ENCODE data around the gene MTHFD1L. TPM values are rescaled to one million over a fixed set of nuclear protein-coding genes. Genes with fewer than 3 reads are reported as not detected.

The MTHFD1L gene
- total RNA-seq, 4 donors from 2014 or later, result 0.35 to 1.6 (median 0.59) TPM; not detected in 1

DNA sequence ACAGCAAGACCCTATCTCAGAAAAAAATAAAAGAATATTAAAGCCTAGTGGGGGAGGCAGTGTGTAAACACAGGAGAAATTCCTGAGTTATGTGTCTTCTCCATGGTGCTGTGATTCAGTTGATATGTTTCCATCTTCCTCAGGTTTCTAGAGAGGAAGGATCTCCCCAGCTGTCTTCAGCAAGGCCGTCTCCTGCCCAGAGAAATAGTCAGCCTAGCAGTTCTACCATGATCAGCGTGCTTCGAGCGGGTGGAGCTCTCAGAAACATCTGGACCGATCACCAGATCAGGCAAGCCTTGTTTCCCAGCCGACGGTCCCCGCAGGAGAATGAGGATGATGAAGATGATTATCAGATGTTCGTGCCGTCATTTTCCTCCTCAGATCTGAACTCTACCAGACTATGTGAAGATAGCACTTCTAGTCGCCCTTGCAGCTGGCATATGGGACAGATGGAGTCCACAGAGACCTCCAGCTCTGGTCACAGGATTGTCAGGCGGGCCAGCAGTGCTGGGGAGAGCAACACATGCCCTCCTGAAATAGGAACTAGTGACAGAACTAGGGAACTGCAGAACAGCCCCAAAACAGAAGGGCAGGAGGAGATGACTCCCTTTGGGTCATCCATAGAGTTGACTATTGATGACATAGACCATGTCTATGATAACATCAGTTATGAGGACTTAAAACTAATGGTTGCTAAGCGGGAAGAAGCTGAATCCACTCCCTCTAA is 34.9 kb upstream of the MTHFD1L start:
- no peak overlapping the region for H3K27ac ChIP-seq
- no peak for TF ChIP-seq POLR2A (IDR thresholded peaks at IDR 0.05)
- TF ChIP-seq, protein P1, sequence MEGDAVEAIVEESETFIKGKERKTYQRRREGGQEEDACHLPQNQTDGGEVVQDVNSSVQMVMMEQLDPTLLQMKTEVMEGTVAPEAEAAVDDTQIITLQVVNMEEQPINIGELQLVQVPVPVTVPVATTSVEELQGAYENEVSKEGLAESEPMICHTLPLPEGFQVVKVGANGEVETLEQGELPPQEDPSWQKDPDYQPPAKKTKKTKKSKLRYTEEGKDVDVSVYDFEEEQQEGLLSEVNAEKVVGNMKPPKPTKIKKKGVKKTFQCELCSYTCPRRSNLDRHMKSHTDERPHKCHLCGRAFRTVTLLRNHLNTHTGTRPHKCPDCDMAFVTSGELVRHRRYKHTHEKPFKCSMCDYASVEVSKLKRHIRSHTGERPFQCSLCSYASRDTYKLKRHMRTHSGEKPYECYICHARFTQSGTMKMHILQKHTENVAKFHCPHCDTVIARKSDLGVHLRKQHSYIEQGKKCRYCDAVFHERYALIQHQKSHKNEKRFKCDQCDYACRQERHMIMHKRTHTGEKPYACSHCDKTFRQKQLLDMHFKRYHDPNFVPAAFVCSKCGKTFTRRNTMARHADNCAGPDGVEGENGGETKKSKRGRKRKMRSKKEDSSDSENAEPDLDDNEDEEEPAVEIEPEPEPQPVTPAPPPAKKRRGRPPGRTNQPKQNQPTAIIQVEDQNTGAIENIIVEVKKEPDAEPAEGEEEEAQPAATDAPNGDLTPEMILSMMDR (IDR thresholded peaks at IDR 0.05 in 4 of 5, conservative IDR thresholded peaks at IDR 0.05 in 1 of 5), result no peak
- DNase-seq (no peak), ATAC-seq (no peak)
- H3K27me3 ChIP-seq, result no peaks in the 10 kb centered on the region
- H3K36me3 ChIP-seq, result no peaks in the 10 kb centered on the region
- in situ Hi-C loops (cut with MboI; ENCODE audit: low sequenced_read_pairs in 4 of 4) (no loop called here), intact Hi-C loops (cut with DNase I; ENCODE audit: low total_unique reads) (no loop called here)
- H3K9me3 ChIP-seq, result no peaks in the 10 kb centered on the region
- no peaks in the 10 kb centered on the region for H3K4me1 ChIP-seq
- no peak overlapping the region for H3K4me3 ChIP-seq

DNA sequence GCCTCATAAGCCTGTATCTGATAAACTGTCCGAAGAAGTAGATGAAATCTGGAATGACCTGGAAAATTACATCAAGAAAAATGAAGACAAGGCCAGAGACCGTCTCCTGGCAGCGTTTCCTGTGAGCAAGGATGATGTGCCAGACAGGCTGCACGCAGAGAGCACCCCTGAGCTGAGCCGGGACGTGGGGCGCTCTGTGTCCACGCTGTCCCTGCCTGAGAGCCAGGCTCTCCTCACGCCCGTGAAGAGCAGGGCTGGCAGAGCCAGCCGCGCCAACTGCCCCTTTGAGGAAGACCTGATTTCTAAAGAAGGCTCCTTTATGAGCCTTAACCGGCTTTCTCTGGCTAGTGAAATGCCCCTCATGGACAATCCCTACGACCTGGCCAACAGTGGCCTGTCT is 33.9 kb upstream of the MTHFD1L start:
- intact Hi-C loops (cut with DNase I; ENCODE audit: low total_unique reads), result no loop called here
- in situ Hi-C loops (cut with MboI; ENCODE audit: low sequenced_read_pairs in 4 of 4), result no loop called here

DNA sequence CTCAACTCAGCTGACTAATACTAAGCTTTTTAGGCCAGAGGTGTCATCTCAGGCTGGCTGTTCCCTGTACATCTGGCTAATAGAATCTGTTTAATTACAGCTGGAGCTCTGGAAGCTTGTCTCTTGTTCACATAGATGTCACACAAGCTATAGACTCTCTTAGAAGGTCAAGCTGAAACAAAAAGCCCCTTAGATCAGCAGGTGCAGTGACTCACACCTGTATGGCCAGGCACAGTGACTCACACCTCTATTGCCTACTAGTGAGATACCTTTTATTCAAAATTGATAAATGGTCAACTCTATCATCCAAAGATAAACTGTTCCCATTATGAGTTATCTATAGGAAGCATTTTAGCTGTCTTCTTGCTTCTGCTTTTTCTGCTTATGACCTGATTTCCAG is 29.9 kb upstream of the MTHFD1L start:
- no peak overlapping the region for H3K4me3 ChIP-seq
- no peak for TF ChIP-seq POLR2A (IDR thresholded peaks at IDR 0.05)
- TF ChIP-seq, protein P1 (IDR thresholded peaks at IDR 0.05 in 4 of 5, conservative IDR thresholded peaks at IDR 0.05 in 1 of 5), result no peak
- in situ Hi-C loops (cut with MboI; ENCODE audit: low sequenced_read_pairs in 4 of 4), result no loop called here
- H3K9me3 ChIP-seq, result no peaks in the 10 kb centered on the region
- no peak for ATAC-seq
- H3K36me3 ChIP-seq, result no peaks in the 10 kb centered on the region
- intact Hi-C loops (cut with DNase I; ENCODE audit: low total_unique reads), result no loop called here
- H3K27ac ChIP-seq, result no peak overlapping the region
- H3K27me3 ChIP-seq, result no peaks in the 10 kb centered on the region
- H3K4me1 ChIP-seq, result no peaks in the 10 kb centered on the region
- no peak for DNase-seq

More for the DNA sequence above, 33.9 kb upstream of the MTHFD1L start:
- DNase-seq (no peak), ATAC-seq (no peak)
- no peaks in the 10 kb centered on the region for H3K27me3 ChIP-seq
- H3K27ac ChIP-seq, result no peak overlapping the region
- H3K4me1 ChIP-seq, result no peaks in the 10 kb centered on the region
- no peak for TF ChIP-seq POLR2A (IDR thresholded peaks at IDR 0.05)
- TF ChIP-seq, protein P1 (IDR thresholded peaks at IDR 0.05 in 4 of 5, conservative IDR thresholded peaks at IDR 0.05 in 1 of 5), result no peak
- H3K36me3 ChIP-seq, result no peaks in the 10 kb centered on the region
- H3K9me3 ChIP-seq, result no peaks in the 10 kb centered on the region
- no peak overlapping the region for H3K4me3 ChIP-seq

DNA sequence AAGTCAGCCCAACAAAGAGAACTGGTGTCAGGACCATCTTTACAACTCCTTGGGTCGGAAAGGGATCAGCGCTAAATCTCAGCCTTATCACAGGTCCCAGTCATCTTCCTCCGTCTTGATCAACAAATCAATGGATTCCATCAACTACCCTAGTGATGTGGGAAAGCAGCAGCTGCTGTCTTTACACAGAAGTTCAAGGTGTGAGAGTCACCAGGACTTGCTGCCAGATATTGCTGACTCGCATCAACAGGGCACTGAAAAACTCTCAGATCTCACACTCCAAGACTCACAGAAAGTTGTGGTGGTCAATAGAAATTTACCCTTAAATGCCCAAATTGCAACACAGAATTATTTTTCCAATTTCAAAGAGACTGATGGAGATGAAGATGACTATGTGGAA is 25.3 kb upstream of the MTHFD1L start:
- no peaks in the 10 kb centered on the region for H3K36me3 ChIP-seq
- H3K27me3 ChIP-seq, result no peaks in the 10 kb centered on the region
- no peaks in the 10 kb centered on the region for H3K4me1 ChIP-seq
- no peak overlapping the region for H3K27ac ChIP-seq
- no peak overlapping the region for H3K4me3 ChIP-seq
- no peak for TF ChIP-seq POLR2A (IDR thresholded peaks at IDR 0.05)
- TF ChIP-seq, protein P1 (IDR thresholded peaks at IDR 0.05 in 4 of 5, conservative IDR thresholded peaks at IDR 0.05 in 1 of 5), result no peak
- in situ Hi-C loops (cut with MboI; ENCODE audit: low sequenced_read_pairs in 4 of 4) (no loop called here), intact Hi-C loops (cut with DNase I; ENCODE audit: low total_unique reads) (no loop called here)
- DNase-seq (no peak), ATAC-seq (no peak)
- no peaks in the 10 kb centered on the region for H3K9me3 ChIP-seq

DNA sequence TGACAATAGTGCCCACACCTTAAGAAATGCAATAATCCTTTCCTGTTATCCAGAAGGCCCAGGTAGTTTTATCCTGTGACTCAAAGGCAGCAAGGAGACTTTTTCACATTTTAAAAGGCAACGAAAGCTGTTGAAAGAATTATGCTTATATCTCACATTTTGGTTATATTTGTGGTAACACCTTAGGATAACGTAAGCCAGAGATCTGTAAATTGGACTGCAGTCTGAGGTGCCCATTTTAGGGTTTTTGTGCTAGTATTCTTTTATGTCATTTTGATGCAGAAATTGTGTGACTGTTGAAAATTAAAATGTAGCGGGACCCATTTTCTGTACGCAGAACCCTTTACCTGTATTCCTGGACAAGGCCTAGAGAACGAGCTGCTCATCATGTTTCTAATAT is 24.3 kb upstream of the MTHFD1L start:
- Histone ChIP-seq H3K27ac (no peak overlapping the region), H3K9me3 (no peaks in the 10 kb centered on the region), H3K36me3 (no peaks in the 10 kb centered on the region), H3K4me1 (no peaks in the 10 kb centered on the region), H3K4me3 (no peak overlapping the region), H3K27me3 (no peaks in the 10 kb centered on the region)
- TF ChIP-seq POLR2A (IDR thresholded peaks at IDR 0.05), result no peak
- TF ChIP-seq, protein P1 (IDR thresholded peaks at IDR 0.05 in 4 of 5, conservative IDR thresholded peaks at IDR 0.05 in 1 of 5), result no peak
- intact Hi-C loops (cut with DNase I; ENCODE audit: low total_unique reads), result no loop called here
- ATAC-seq (no peak), DNase-seq (no peak)
- in situ Hi-C loops (cut with MboI; ENCODE audit: low sequenced_read_pairs in 4 of 4), result no loop called here
